OCI-LY7 (cell line): ENCODE results near the gene SYK.

Experiments
- CTCF ChIP-seq: fragments of 200-600 bp; sonication (generic); conservative IDR thresholded peaks from 2 replicates; pipeline ENCODE4 v1.5.1; 2014; ENCODE audit warnings: mild to moderate bottlenecking, antibody characterized with exemption, low read length, moderate library complexity, mixed read lengths
- EZH2phosphoT487 ChIP-seq: fragments of 200-600 bp; sonication (generic); IDR thresholded peaks from 2 replicates; pipeline ENCODE4 v1.6.1; 2018; ENCODE audit warnings: low read depth, borderline replicate concordance, mild to moderate bottlenecking, mixed run types, antibody characterized with exemption, low read length, moderate library complexity, mixed read lengths

GRCh38 chr9:90772386-90772785 is 29.2 kb upstream of the SYK start:
- no peak for TF ChIP-seq CTCF
- no peak for TF ChIP-seq EZH2phosphoT487
